K562 (cell line): Measurements from ENCODE around the gene UPK2. TPM values are rescaled to one million over a fixed set of nuclear protein-coding genes. Genes with fewer than 3 reads are reported as not detected.
"Not testable (repeated sequence)": the region's sequence is repeated elsewhere in the genome, so short reads cannot be mapped to it uniquely, and the experiment has no call there.

Source experiments
- ATAC-seq: fragments of 200-7000 bp; cut with Tn5 transposase; 3 replicates; pipeline ENCODE4 v1.9.1; 2020; ENCODE audit warnings: moderate library complexity
- BruUV-seq: library from RNA; stranded (reverse); fragments of 400-500 nt; replicated peaks from 2 replicates; lab custom pipeline; 2021; lab: Mats Ljungman, UMichigan
- CTCF ChIA-PET: fragments of 300-600 bp; formaldehyde crosslinking; extraction: SDS; loops from one replicate; lab custom pipeline; 2021; ENCODE audit warnings: low intra/inter-chr PET ratio; lab: Yijun Ruan, JAX
- POLR2A ChIA-PET: fragments of 300-600, 350-650 bp; sonication (Branson Sonifier 250); formaldehyde crosslinking; extraction: SDS; loops from one replicate; lab custom pipeline; 2021; ENCODE audit warnings: antibody characterized with exemption, inconsistent platforms; lab: Yijun Ruan, JAX
- DNase-seq, 4 experiments: peaks; one replicate each; pipeline versions ENCODE4 v3.0.0 to v3.0.0-alpha.2; 2011 to 2018; ENCODE audit warnings: low spot score in 3 of 4, mixed read lengths in 3 of 4; ENCODE audit errors: extremely low read depth in 1 of 4
- FAIRE-seq: peaks from 2 replicates; lab custom pipeline; 2011; peaks lifted over from hg19 to GRCh38; lab: Jason Lieb, UNC
- H2AFZ ChIP-seq: 2 replicates; pipeline ENCODE4 v1.6.0; 2011; ENCODE audit warnings: low read depth, low read length, control low read depth, inconsistent platforms
- H3K27ac ChIP-seq: fragments of 200-600 bp; 3 replicates; pipeline ENCODE4 v1.8.0; 2011; ENCODE audit warnings: low read depth, mild to moderate bottlenecking, control low read depth, inconsistent platforms, low read length, moderate library complexity, mixed read lengths; ENCODE audit errors: extremely low read depth
- H3K27me3 ChIP-seq, 2 experiments: fragments of 300-600 bp in 1 of 2; 2 replicates in 1 of 2; 3 replicates in 1 of 2; pipeline versions ENCODE4 v1.6.0 to v1.8.0; 2011; ENCODE audit warnings: inconsistent platforms in 2 of 2, low read length in 2 of 2, mild to moderate bottlenecking in 1 of 2, mixed read lengths in 1 of 2, moderate library complexity in 1 of 2; ENCODE audit not compliant: control insufficient read depth in 2 of 2, insufficient read depth in 2 of 2
- H3K36me3 ChIP-seq: fragments of 300-600 bp; 3 replicates; pipeline ENCODE4 v1.8.0; 2011; ENCODE audit warnings: mild to moderate bottlenecking, low read length, inconsistent platforms; ENCODE audit not compliant: control insufficient read depth, insufficient read depth
- H3K4me1 ChIP-seq, 2 experiments: fragments of 200-600 bp in 1 of 2; replicated peaks in 1 of 2; 2 replicates in 1 of 2; 3 replicates in 1 of 2; pipeline versions ENCODE4 v1.5.1 to v1.8.0; 2011; ENCODE audit warnings: inconsistent platforms in 2 of 2, low read length in 2 of 2, mild to moderate bottlenecking in 1 of 2, mixed read lengths in 1 of 2, moderate library complexity in 1 of 2; ENCODE audit not compliant: control insufficient read depth in 2 of 2, insufficient read depth in 2 of 2
- H3K4me2 ChIP-seq: 2 replicates; pipeline ENCODE4 v1.6.1; 2011; ENCODE audit warnings: low read length, control low read depth, inconsistent platforms, mixed read lengths; ENCODE audit not compliant: insufficient read depth
- H3K4me3 ChIP-seq: fragments of 200-600 bp; sonication (generic), shearing (Covaris generic); 2 replicates; pipeline ENCODE4 v1.5.1; 2016; ENCODE audit warnings: control low read depth, inconsistent platforms
- H3K79me2 ChIP-seq: fragments of 200-600 bp; 3 replicates; pipeline ENCODE4 v1.8.0; 2011; ENCODE audit warnings: low read length, inconsistent platforms; ENCODE audit not compliant: control insufficient read depth, insufficient read depth
- H3K9ac ChIP-seq, 2 experiments: 2 replicates each; pipeline versions ENCODE4 v1.6.0 to v1.6.1; 2011; ENCODE audit warnings: low read depth in 2 of 2, low read length in 2 of 2, control low read depth in 1 of 2, inconsistent platforms in 1 of 2, mild to moderate bottlenecking in 1 of 2, mixed read lengths in 1 of 2; ENCODE audit not compliant: insufficient read depth in 1 of 2
- H3K9me1 ChIP-seq: one replicate; pipeline ENCODE4 v1.6.0; 2011; ENCODE audit warnings: inconsistent platforms, mild to moderate bottlenecking, low read length, moderate library complexity; ENCODE audit not compliant: control insufficient read depth, insufficient read depth
- H3K9me3 ChIP-seq: replicated peaks from 2 replicates; pipeline ENCODE4 v1.5.1; 2011; ENCODE audit warnings: low read depth, low read length, inconsistent platforms; ENCODE audit not compliant: control insufficient read depth, insufficient read depth
- H4K20me1 ChIP-seq: replicated peaks from 2 replicates; pipeline ENCODE4 v1.6.1; 2011; ENCODE audit warnings: low read length, inconsistent platforms, mixed read lengths; ENCODE audit not compliant: control insufficient read depth, insufficient read depth
- MCM5 ChIP-seq: fragments of 450-650 bp; IDR thresholded peaks from 2 replicates; pipeline ENCODE4 v1.6.1; 2016; ENCODE audit warnings: low read depth
- POLR2G ChIP-seq: fragments of 200-400 bp; formaldehyde crosslinking; IDR thresholded peaks from 2 replicates; pipeline ENCODE4 v1.6.1; 2017; ENCODE audit warnings: low read depth, mild to moderate bottlenecking, antibody characterized with exemption, low read length, moderate library complexity
- PRPF4 ChIP-seq: fragments of 200-400 bp; formaldehyde crosslinking; IDR thresholded peaks from one replicate; pipeline ENCODE4 v1.6.1; 2017; ENCODE audit warnings: low read length, low read depth, mild to moderate bottlenecking; ENCODE audit not compliant: insufficient read depth, poor library complexity, severe bottlenecking
- SMAD2 ChIP-seq: fragments of 150-350 bp; IDR thresholded peaks from 2 replicates; pipeline ENCODE4 v1.6.1; 2014; ENCODE audit warnings: low read depth, mild to moderate bottlenecking, low read length
- WGBS: fragments of 100-300 bp; shearing (Covaris generic); methylation state at CpG from one replicate; pipeline ENCODE4 v1.1.6; 2016; ENCODE audit warnings: low coverage, mixed read lengths; ENCODE audit not compliant: insufficient coverage; ENCODE audit errors: missing lambda C conversion rate; 5-methylcytosine and 5-hydroxymethylcytosine counted together
- in situ Hi-C: fragments of 300-500 bp; cut with MboI; formaldehyde crosslinking; loops from 4 replicates; pipeline ENCODE4 v1.15.0; 2018; ENCODE audit warnings: inconsistent platforms, mixed read lengths
- intact Hi-C: fragments of 100-400 bp; cut with micrococcal nuclease; formaldehyde crosslinking; loops from 2 replicates; pipeline ENCODE4 v1.14.2; 2022
- polyA plus RNA-seq, 8 experiments: library from polyadenylated mRNA; depleted of rRNA in 4 of 8; stranded (reverse) in 5 of 8; unstranded in 3 of 8; fragments of >200 nt; fragmentation: Nextera tagmentation in 2 of 8; fragmentation: Illumina TruSeq in 1 of 8; extraction: Ambion mirVana in 2 of 8; extraction: Trizol in 1 of 8; gene quantifications; 2 replicates each; pipeline versions ENCODE4 v1.2.1 to v1.2.3, GENCODE V29; 2011 to 2014; ENCODE audit warnings: inconsistent platforms in 1 of 8, missing spikeins in 1 of 8
- total RNA-seq, 7 experiments: library from RNA; depleted of rRNA in 6 of 7; stranded (reverse); fragments of >200 nt in 6 of 7; fragmentation: Illumina TruSeq in 2 of 7; extraction: Trizol in 2 of 7; gene quantifications; 2 replicates each; pipeline versions ENCODE4 v1.2.1 to v1.2.3, GENCODE V29; 2011 to 2021; ENCODE audit warnings: low replicate concordance in 1 of 7

Gene UPK2
- total and polyA plus RNA-seq, 9 of the 15 experiments (the other 6 are each of a cell fraction or from before 2014, with no cell fraction given) = not detected

DNA sequence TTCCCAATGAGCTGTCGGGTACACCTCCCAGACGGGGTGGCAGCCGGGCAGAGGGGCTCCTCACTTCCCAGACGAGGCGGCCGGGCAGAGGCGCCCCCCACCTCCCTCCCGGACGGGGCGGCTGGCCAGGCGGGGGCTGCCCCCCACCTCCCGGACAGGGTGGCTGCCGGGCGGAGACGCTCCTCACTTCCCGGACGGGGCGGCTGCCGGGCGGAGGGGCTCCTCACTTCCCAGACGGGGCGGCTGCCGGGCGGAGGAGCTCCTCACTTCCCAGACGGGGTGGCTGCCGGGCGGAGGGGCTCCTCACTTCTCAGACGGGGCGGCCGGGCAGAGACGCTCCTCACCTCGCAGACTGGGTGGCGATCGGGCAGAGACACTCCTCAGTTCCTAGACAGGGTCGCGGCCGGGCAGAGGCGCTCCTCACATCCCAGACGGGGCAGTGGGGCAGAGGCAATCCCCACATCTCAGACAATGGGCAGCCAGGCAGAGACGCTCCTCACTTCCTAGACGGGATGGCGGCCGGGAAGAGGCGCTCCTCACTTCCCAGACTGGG, 35.5 kb downstream of the UPK2 start:
- H3K4me3 ChIP-seq, FAIRE-seq, BruUV-seq, H3K27me3 ChIP-seq, H2AFZ ChIP-seq, H4K20me1 ChIP-seq, H3K9me1 ChIP-seq, POLR2A ChIA-PET, H3K4me1 ChIP-seq, ATAC-seq, in situ Hi-C loops, H3K79me2 ChIP-seq, CTCF ChIA-PET, H3K36me3 ChIP-seq, H3K4me2 ChIP-seq, DNase-seq, H3K9ac ChIP-seq, intact Hi-C loops, H3K27ac ChIP-seq, H3K9me3 ChIP-seq: not testable (repeated sequence)
- TF ChIP-seq POLR2G = 0 out of 2 replicates have a peak, but pooled peaks have one; percentile 29
- 95% methylated on average over 14 of the region's 44 CpGs for WGBS

GRCh38 chr11:118996926-118997626, 41.0 kb downstream of the UPK2 start:
- ATAC-seq (peak; percentile 52), FAIRE-seq (peak; percentile 71), DNase-seq (peak; percentile 55 to 60 (median 58))
- intact Hi-C loops (no loop called here), in situ Hi-C loops (no loop called here)
- Histone ChIP-seq H3K9ac (peak overlapping the region; percentile 77 to 90), H3K9me3 (no peaks in the 10 kb centered on the region), H3K79me2 (peaks cover 30% of the 10 kb centered on the region), H4K20me1 (no peaks in the 10 kb centered on the region), H3K4me2 (peak overlapping the region; percentile 100), H2AFZ (peak overlapping the region; percentile 90), H3K4me3 (peak overlapping the region; percentile 83), H3K27ac (peak overlapping the region; percentile 73), H3K27me3 (no peaks in the 10 kb centered on the region), H3K4me1 (peaks cover 12 to 13% of the 10 kb centered on the region in 2 experiments; a peak in 4 of 5 replicates), H3K36me3 (peaks cover 22% of the 10 kb centered on the region; the same call in 2 of the 3 replicates), H3K9me1 (no peaks in the 10 kb centered on the region)
- POLR2A ChIA-PET = interaction anchor here (0.7 to 2.5 kb wide), 9 partner anchors 12 to 376 kb away, joined by 3 to 22 read pairs (median 4); partner anchors contain the start of genes RPS25 and TRAPPC4
- BruUV-seq = TSS peak; percentile 83
- CTCF ChIA-PET = no interaction called here
- 5% methylated on average over 22 of the region's 22 CpGs for WGBS
- no peak for TF ChIP-seq PRPF4
- no peak for TF ChIP-seq MCM5
- TF ChIP-seq SMAD2 = no peak
